IPS DF 4.7 (cell line): ENCODE data around the gene PEAR1.
"Not testable (repeated sequence)": the region's sequence is repeated elsewhere in the genome, so short reads cannot be mapped to it uniquely, and the experiment has no call there.

Experiments
- DNase-seq: peaks from one replicate; pipeline ENCODE4 v3.0.0-alpha.2; 2013; ENCODE audit warnings: low spot score; ENCODE audit errors: extremely low read depth

The PEAR1 gene

DNA sequence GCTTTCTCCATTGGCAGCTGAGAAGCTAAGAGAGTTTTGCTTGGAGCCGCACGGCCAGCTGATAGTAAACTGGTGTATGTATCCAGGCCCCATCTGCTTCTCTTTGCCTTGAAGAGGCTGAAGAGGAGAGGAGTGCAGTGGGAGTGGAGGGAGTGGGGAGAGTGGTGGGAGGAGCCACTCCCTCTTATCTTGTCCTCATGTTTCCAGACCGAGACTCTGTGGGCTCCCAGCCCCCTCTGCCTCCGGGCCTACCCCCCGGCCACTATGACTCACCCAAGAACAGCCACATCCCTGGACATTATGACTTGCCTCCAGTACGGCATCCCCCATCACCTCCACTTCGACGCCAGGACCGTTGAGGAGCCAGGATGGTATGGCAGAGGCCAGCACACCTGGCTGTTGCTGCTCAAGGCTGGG, 20.9 kb downstream of the PEAR1 start:
- no peak for DNase-seq

DNA sequence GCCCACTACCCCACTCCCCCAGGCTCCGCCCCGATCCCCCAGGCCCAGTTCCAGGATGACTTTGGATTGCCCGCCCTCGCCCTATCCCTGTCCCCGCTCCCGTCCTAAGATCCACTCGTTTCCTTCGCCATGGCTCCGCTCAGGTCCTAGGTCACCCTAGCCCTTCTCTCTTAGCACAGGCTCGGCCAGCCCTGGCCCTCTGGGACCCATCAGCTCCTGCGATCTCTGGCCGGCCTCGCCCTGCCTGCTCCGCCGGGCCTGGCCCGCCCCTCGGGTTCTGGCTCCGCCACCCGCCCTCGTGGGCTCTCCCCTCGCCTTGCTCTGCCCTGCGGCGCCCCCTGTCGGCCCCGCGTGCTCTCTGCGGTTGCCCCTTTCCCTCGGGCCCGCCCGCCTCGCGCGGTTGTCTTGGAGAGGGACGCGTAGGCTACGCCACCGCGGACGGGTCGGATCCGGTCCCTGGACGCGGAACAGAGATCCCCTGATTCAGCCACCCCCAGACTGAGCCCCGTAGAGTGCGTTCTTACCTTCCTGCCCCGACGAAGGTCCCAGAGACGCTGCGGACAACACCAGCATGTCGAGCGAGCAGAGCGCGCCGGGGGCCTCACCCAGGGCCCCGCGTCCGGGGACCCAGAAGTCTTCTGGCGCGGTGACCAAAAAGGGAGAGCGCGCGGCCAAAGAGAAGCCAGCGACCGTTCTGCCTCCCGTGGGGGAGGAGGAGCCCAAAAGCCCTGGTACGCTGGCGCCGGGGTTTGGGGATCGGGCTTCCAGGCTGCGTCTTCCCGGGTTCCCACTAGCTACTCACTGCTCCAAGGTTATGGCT, 26.9 kb downstream of the PEAR1 start, which contains the start of gene LRRC71:
Gene LRRC71, plus strand, starts transcription at position 400 of the 820 bp plus-strand sequence. Its CDS starts 172 bp downstream, at position 572.
- DNase-seq = no peak

DNA sequence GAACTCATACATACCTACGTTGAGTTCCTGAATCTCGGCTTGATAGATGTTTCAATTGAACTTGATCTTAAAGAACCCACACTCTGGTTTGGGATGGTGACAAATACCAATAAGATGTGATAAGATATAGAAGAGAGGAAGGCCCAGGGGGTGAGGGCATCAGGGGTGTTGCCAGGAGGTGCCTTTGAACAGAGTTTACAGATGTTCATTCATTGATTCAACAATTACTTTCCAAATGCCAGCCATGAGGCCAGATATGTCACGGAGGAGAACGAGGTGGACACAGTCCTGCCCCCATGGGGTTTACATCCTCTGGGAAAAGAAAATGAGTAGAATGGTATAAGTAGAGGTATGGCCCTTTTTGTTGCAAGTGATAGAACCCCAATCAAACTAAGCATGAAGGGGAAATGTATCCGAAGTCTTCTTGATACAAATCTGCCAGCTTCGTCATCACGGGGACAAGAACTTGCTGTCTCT, 27.6 kb downstream of the PEAR1 start:
- no peak for DNase-seq

DNA sequence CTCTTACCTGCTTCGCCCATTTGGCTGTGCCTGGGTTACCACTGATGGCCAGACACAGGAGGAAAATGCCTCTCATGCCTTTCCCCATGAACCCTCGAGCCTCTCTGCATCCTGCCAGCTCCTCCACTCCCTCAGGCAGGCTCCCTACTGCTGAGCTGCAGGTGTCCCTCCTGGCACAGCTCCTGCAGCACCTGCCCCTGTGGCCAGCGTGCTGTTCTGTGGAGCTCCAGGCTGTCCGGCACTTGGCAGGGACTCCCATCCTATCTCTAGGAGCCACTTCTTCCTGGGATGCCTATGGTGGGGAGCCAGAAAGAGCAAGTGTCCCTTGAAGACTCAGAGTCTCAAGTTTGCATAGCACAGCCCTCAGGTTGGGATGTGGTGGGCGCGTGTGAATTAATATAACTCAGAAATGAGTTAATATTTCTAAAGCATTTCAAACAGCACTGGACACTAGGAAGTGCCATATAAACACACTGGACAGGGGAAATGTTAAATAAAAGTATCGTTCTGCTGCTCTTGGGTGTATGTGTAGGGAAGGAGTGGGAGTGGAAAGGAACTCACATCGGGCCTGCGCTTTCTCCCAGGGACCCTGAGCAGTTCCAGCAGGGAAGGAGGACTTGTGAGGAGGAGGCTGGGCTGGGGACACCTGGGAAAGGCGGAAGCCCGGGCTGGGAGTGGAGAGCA, 29.6 kb downstream of the PEAR1 start:
- DNase-seq = no peak

DNA sequence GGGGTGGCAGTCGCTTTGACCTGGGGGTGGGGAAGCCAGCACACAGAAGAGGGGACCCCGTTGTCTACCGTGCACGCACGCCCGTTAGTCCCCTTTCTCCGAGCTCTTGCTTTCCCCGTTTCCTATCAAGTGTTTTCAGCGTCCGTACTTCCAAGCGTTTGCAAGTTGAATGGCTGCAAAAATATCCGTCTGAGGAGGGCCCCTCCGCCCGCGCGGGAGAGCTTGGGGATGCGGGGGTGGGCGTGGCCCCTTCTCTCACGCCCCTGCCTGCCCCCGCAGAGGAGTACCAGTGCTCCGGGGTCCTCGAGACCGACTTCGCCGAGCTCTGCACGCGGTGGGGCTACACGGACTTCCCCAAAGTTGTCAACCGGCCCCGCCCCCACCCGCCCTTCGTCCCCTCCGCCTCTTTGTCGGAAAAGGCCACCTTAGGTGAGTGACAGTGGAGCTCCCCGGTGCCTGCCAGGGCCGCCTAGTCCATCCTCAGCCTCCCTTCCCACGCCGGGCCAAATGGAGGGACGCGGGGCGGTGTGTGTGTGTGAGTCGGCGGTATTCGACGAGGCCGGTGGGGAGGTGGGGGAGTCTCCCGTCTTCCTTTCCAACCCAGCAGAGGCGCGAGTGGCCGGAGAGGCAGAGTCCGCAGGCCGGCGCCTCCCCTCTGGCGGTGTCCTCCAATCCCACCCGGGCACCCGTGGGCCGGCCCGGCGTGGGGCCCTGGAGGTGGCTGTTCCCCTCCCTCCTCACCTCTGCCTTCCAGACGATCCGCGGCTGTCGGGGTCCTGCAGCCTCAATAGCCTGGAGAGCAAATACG, 30.4 kb downstream of the PEAR1 start:
- DNase-seq = no peak

DNA sequence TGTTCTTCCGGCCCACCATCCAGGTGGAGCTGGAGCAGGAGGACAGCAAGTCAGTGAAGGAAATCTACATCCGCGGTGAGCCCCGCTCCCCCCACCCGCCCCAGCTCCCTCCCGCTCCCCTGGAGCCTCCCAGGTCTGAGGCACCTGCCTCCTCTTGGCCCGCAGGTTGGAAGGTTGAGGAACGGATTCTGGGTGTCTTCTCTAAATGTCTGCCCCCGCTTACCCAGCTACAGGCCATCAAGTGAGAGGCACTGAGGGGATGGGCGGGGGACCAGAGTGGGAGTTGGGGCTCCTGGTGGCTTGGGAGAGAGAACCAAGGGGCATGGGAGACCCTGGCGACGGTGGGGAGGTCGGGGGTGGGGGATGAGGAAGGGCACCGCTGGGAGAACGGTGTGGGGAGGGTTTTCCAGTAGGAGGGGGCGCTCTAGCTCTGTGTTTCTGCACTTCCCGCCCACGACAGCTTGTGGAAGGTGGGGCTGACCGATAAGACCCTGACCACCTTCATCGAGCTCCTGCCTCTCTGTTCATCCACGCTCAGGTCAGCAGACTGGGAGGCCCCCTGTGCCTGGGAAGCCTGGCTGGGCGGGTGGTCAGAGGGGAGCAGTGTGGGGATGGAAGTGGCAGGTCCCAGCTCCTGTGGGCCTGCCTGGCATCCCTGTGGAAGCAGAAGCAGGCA, 31.1 kb downstream of the PEAR1 start:
- no peak for DNase-seq

DNA sequence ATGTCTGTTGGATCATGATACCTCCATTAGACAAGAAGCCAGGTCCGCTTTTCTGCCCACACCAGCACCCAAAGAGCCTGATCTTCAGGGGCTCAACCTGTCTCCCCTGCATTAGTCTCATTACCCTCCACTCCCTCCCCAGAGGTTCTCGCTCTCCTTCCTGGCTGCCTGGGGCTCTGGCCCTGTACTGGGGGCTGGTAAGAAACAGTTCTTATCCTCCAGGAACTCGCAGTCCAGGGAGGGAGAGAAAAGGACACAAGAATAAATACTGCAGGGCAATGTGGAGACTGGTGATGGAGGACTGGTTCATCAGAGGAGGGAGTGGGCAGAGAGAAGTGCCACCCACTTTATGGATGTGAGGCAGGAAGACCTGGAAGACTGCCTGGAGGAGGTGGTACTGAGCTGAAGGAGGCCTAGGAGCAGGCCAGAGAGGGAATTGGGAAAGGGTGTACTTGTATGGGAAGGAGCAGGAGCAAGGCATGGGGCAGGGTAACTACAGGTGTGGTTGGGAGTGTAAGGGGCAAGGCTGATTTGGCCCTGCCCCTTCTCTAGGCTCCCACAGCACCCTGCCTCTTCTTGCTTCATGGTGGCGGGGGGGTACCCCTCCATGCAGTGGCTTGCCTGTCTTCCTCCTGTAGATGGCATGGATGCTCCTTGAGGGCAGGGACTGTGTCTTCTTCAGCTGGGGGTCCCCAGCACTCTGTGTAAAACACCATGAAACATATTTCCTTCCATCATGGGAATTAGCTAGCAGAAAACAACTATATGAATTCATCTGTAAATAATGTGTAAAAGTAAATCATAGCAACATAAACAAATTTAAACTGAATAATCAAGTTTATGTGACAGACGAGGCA, 31.9 kb downstream of the PEAR1 start:
- no peak for DNase-seq

DNA sequence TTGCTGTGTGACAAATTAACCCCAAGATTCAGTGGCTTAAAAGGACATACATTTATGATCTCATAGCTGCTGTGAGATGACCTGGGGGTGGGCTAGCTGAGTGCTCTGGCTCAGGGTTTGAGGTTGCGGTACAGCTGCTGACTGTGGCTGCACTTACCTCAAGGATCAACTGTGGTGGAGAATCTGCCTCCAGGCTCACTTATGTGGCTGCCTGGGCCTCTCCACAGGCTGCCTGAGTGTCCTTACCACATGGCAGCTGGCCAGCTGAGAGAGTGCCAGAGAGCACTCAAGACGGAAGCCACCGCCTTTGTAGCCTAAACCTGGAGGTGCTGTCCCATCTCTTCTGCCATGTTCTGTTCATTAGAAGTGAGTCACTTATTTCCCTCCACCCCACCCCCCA, 32.7 kb downstream of the PEAR1 start:
- DNase-seq = no peak

DNA sequence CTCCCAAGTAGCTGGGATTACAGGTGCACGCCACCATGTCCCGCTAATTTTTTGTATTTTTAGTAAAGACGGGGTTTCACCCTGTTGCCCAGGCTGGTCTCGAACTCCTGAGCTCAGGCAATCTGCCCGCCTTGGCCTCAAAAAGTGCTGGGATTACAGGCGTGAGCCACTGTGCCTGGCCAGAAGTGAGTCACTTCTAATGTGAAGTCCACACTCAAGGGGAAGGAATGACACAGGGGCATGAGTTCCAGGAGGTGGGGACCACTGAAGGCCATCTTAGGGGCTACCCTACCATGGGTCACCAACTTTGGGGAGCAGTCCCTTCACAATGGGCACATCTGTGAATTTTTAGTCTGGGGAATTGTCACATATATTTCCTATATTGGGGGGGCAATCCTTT, 33.2 kb downstream of the PEAR1 start:
- DNase-seq = not testable (repeated sequence)

DNA sequence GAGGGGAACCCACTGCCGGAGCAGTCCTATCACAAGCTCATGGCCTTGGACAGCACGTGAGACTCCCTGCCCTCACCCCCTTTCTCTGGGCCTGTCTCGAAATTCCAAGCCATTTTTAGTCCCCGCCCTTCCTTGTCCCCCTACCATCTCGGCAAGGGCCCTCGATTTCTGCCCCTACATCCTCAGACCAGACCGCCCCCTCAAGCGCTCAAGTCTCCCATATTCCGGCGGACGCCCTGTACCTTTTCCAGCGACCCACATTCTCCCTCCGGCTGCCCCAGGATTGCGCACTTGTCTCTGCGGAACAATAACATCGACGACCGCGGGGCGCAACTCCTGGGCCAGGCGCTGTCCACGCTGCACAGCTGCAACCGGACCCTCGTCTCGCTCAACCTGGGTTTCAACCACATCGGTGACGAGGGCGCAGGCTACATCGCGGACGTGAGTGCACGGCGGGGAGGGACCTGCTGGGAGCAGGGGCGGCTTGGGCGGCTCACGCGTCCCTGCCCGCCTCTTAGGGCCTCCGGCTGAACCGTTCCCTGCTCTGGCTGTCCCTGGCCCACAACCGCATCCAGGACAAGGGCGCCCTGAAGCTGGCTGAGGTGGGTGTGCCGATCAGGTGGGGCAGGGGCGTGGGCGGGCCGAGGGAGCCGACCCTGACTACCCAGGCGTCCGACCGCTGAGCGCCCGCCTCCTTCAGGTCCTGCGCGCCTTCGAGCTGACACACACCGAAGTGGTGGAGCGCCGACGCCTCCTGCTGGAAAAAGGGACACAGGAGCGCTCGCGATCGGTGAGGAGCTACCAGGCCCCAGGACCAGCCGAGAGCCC, 33.9 kb downstream of the PEAR1 start:
- DNase-seq = no peak

DNA sequence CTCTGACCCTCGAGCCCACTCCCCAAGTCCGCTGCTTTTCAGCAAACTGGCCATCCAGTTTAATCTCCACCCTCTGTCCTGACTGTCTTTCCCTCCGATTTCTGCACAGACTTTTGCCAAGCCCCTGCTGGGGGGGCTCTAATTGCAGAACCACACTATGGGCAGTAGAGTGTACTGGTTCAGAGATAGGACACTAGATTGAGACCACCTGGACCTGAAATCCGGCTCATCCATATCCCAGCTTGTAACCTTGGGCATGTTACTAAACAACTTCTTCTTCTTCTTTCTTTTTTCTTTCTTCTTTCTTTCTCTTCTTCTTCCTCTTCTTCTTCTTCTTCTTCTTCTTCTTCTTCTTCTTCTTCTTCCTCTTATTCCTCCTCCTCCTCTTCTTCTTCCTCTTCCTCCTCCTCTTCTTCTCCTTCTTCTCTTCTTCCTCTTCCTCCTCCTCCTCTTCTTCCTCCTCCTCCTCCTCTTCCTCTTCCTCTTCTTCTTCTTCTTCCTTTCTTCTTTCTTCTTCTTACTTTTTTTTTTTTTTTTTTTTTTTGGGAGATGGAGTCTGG, 34.6 kb downstream of the PEAR1 start:
- no peak for DNase-seq

DNA sequence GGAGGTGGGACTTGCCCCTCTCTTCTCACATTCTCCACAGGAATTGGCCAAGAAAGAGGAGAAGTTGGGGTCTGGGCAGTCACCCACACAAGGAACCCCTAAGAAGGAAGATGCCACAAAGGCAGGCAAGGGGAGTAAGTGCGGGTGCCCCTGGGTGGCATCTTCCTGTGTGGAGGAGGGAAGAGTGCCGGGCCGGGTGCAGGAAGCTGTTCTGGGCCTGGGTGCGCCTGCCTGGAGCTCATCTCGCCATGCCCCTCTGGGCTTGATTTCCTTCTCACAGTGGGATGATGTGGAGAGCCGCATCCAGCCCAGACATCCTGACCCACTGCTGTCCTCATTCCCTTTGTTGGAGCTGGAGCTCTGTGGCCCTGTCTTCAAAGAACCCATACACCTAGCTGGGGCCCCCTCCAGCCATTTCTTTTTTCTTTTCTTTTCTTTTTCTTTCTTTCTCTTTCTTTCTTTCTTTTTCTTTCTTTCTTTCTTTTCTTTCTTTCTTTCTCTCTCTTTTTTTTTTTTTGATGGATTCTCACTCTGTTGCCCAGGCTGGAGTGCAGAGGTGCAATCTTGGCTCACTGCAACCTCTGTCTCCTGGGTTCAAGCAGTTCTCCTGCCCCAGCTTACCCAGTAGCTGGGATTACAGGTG, 36.2 kb downstream of the PEAR1 start:
- no peak for DNase-seq

DNA sequence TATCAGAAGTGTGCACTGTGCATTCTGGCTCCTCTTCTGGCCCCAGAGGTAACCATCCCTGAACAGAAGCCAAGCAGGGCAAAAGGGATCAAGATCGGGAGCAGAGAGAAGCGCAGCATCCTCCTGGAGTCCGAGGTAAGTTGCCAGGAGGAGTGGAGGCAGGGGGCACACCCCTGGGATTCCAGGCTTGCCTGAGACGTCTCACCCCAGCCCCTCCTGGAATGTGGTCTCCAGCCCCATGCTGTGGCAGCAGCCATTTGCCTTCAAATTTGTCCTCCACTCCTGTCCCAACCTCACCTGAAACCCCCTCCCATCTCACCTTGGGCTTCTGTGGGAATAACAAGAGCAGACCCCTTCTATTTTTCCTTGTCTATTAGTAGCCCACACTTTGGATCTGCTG, 37.0 kb downstream of the PEAR1 start:
- no peak for DNase-seq

DNA sequence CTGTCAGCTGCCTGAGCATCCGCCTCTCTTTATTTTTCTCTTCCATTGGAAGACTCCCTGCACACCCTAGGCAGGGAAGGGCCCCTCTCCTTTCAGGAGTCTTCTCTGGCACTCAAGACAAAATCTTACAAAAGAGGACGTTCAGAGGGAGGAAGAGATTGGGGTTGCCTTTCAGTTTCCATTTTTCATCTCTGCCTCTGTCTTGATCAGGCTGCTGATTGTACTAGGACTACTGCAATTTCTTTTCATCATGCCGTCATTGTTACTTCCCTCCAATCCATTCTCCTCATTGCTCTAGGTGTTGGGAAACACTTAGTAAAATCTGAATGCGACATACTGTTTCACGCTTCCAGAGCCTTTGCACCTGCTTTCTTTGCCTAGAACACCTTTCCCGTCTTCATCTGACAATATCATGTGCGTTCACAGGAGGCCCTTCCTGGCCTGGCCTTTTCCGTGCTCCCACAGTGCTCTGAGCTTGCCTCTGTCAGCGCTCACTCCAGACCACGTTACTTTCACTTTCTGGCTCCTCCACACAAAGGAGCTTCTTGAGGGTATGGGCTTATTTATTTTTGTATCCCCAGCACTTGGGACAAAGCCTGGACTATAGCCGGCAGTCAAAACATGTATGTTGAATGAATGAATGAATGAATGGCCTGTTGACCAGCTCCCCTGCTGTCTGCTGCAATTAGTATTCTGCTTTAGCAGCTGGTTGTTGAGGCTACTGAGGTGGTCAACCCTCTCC, 37.9 kb downstream of the PEAR1 start:
- DNase-seq = no peak

DNA sequence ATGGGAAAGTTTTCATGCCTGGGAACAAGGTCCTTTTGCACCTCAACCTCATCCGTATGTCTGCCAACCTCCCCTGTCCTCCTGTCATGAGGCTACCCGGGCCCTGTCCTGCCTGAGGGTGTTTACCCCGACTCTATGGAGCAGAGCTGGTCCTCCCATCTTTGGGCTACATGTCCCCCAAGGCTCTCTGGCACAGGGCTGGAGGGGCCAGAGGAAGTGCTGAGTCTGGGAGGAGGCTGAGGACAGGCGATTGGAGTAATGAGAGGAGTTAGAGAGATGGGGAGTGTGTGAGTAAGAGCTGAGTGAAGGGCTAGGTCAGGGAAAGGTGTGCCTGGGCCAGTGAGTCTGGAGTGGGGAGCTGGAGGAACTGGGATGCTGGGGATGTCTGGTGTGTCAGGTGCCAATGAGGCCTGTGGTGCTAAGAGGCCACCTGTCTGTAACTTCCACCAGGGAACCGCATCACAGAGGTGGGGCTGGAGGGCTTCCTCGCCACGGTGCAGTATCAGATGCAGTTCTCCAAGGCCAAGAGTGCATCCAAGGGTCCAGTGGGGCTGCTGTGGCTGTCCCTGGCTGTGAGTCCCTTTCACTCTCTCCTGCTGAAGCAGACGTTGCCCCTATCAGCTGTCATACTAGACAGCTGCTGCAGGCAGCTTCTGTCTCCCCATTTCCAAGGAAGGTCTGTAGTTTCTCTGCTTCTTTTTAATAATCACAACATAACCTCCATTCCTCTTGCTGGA, 38.6 kb downstream of the PEAR1 start:
- no peak for DNase-seq

DNA sequence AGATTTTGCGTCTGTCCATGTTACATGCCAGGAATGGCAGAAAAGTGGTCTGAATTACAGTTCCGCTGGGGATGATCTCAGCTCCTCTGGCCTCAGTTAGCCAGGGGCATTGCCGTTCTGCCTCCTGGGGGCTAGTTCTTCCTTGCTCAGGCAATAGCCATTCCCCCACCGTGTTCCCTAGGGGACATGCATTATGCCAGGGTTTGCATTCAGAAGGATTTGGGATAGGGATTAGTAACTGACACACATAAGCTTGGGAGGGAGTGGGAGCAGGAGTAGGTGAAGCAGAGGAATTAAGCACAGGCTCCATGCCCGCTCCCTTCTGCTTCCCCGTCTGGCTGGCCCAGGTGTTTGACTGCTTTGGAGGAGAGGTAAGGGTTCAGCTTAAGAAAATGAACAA, 39.6 kb downstream of the PEAR1 start:
- no peak for DNase-seq

DNA sequence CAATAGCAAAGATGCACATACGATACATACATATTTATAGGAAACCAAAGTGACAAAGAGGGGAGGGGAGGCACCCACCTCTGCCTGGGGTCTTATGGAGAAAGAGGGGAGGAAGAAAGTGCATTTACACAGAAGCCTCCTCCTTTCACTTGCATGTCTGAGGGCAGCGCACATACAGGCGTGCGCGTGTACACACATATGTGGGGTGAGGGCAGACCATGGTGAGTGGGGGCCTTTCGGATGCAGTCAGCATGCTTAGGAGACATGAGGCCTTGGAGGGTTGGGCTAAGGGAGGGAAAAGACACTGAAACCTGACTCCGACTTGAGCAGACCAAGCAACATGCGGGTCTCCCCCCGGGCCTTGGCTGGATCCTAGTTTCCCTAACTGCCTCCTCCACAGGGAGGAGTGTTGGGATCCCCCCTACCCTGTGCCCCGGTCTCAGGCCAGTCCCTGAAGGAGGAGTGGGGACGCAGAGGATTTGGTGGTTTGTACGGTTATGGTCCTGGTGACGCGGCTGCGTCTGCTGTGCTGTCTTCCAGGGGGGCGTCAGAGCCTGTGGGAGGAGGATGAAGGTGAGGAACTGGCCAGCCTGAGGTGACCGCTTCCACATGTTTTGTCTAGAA, 42.1 kb downstream of the PEAR1 start:
- no peak for DNase-seq
